GM12875 (cell line): ENCODE measurements around the gene MRPL22.

Experiments
- H3K4me3 ChIP-seq: one replicate; pipeline ENCODE4 v1.5.1; 2011; ENCODE audit warnings: low read depth, low read length, control low read depth
- TF ChIP-seq, protein P1 (sequence below): IDR thresholded peaks from 2 replicates; pipeline ENCODE4 v1.5.1; 2011; ENCODE audit warnings: low read depth, mild to moderate bottlenecking, control low read depth, inconsistent platforms, low read length, moderate library complexity, borderline replicate concordance; ENCODE audit not compliant: insufficient read depth

MRPL22 gene

DNA sequence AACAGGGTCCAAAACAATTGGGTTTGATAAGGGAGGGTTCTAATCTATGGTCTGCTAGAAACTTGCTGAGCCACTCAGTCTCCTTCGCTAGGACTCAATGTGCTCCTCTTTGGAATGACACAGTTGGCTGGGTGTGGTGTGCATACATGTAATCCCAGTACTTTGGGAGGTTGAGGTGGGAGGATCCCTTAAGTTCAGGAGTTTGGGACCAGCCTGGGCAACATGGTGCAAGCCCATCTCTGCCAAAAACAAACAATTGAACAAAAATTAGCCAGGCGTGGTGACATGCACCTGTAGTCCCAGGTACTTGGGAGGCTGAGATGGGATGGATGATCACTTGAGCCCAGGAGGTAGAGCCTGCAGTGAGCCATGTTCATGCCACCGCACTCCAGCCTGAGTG is 70.0 kb downstream of the MRPL22 start:
- TF ChIP-seq, protein P1, sequence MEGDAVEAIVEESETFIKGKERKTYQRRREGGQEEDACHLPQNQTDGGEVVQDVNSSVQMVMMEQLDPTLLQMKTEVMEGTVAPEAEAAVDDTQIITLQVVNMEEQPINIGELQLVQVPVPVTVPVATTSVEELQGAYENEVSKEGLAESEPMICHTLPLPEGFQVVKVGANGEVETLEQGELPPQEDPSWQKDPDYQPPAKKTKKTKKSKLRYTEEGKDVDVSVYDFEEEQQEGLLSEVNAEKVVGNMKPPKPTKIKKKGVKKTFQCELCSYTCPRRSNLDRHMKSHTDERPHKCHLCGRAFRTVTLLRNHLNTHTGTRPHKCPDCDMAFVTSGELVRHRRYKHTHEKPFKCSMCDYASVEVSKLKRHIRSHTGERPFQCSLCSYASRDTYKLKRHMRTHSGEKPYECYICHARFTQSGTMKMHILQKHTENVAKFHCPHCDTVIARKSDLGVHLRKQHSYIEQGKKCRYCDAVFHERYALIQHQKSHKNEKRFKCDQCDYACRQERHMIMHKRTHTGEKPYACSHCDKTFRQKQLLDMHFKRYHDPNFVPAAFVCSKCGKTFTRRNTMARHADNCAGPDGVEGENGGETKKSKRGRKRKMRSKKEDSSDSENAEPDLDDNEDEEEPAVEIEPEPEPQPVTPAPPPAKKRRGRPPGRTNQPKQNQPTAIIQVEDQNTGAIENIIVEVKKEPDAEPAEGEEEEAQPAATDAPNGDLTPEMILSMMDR = no peak
- H3K4me3 ChIP-seq = no peak overlapping the region

DNA sequence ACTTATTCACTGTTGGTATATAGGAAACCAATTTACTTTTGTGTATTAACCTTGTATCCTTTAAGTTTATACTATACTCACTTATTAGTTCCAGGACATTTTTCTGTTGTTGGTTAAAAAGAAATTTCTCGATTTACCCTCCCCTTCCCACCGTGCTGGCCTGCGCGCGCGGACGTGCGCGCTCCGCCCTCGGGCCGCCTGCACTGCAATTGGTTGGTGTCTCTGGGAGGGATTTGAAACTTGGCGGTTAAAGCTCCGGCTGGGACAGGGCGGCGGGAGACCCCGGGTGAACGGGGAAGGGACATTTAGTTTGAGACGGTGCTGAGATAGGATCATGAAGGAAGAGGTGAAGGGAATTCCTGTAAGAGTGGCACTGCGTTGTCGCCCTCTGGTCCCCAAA is 72.7 kb downstream of the MRPL22 start, which contains the start of gene KIF4B:
TSS of gene KIF4B (plus strand) at position 230 of the 400 bp plus-strand sequence. CDS start at position 335, 105 bp downstream.
- TF ChIP-seq, protein P1 = no peak
- no peak within 1 kb of the TSS for H3K4me3 ChIP-seq

DNA sequence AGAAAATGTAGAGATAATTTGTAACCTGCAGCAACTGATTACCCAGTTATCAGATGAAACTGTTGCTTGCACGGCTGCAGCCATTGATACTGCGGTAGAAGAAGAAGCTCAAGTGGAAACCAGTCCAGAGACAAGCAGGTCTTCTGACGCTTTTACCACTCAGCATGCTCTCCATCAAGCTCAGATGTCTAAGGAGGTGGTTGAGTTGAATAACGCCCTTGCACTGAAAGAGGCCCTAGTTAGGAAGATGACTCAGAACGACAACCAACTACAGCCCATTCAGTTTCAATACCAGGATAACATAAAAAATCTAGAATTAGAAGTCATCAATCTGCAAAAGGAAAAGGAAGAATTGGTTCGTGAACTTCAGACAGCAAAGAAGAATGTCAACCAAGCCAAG is 74.4 kb downstream of the MRPL22 start:
- TF ChIP-seq, protein P1 = no peak
- H3K4me3 ChIP-seq = no peak overlapping the region

DNA sequence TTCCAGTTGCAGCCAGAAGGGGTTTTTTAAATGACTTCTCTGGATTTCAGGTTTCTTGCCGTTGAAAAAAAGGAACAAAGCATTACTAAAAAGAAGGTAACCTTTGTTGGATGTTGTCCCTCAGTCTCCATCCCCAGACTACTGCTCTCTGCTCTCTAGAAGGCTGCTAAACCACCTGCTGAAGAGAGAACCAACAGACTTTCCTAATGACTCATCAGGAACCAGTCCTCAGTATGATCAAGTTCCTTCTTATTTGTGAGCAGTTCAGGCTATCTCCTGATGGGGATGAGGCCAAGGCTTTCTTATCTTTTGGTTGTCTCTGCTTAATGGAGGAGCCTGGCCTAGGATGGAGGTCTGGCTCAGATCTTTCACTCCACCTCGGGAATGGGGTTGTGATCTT is 76.7 kb downstream of the MRPL22 start:
- no peak overlapping the region for H3K4me3 ChIP-seq
- TF ChIP-seq, protein P1 = no peak
